ENCODE results near the gene JMJD1C.
"Not testable (repeated sequence)": the region's sequence is repeated elsewhere in the genome, so short reads cannot be mapped to it uniquely, and the experiment has no call there.

The JMJD1C gene

GRCh38 chr10:63410633-63411032 lies 55.1 kb downstream of the JMJD1C start:
- no peak for DNase-seq (ENCODE audit: low read depth, low spot score)

GRCh38 chr10:63409465-63410027 lies 56.2 kb downstream of the JMJD1C start:
- DNase-seq (ENCODE audit: low read depth, low spot score) = no peak

- DNase-seq (ENCODE audit: low read depth, low spot score) = no peak
These were observed 58.6 kb downstream of the JMJD1C start for GRCh38 chr10:63407136-63407662.

GRCh38 chr10:63396133-63396761 lies 69.5 kb downstream of the JMJD1C start:
- no peak for DNase-seq (ENCODE audit: low read depth, low spot score)

GRCh38 chr10:63393050-63393449 lies 72.7 kb downstream of the JMJD1C start:
- no peak for DNase-seq (ENCODE audit: low read depth, low spot score)

GRCh38 chr10:63392224-63392623 lies 73.6 kb downstream of the JMJD1C start:
- no peak for DNase-seq (ENCODE audit: low read depth, low spot score)

GRCh38 chr10:63391812-63392211 lies 74.0 kb downstream of the JMJD1C start:
- no peak for DNase-seq (ENCODE audit: low read depth, low spot score)

- DNase-seq (ENCODE audit: low read depth, low spot score) = no peak
These were observed 75.3 kb downstream of the JMJD1C start for GRCh38 chr10:63390521-63390920.

- no peak for DNase-seq (ENCODE audit: low read depth, low spot score)
These were observed 77.3 kb downstream of the JMJD1C start for GRCh38 chr10:63388421-63389031.

- DNase-seq (ENCODE audit: low read depth, low spot score) = no peak
These were observed 80.5 kb downstream of the JMJD1C start for GRCh38 chr10:63385254-63385653.

GRCh38 chr10:63384675-63385074 lies 81.1 kb downstream of the JMJD1C start:
- DNase-seq (ENCODE audit: low read depth, low spot score) = no peak

GRCh38 chr10:63384001-63384400 lies 81.8 kb downstream of the JMJD1C start:
- DNase-seq (ENCODE audit: low read depth, low spot score) = no peak

- DNase-seq (ENCODE audit: low read depth, low spot score) = no peak
These were observed 82.6 kb downstream of the JMJD1C start for GRCh38 chr10:63383141-63383540.

- DNase-seq (ENCODE audit: low read depth, low spot score) = no peak
These were observed 83.7 kb downstream of the JMJD1C start for GRCh38 chr10:63382066-63382465.

GRCh38 chr10:63377305-63377661 lies 88.5 kb downstream of the JMJD1C start:
- not testable (repeated sequence) for DNase-seq (ENCODE audit: low read depth, low spot score)

- no peak for DNase-seq (ENCODE audit: low read depth, low spot score)
These were observed 89.0 kb downstream of the JMJD1C start for GRCh38 chr10:63376560-63377304.

GRCh38 chr10:63375859-63376258 lies 89.9 kb downstream of the JMJD1C start:
- no peak for DNase-seq (ENCODE audit: low read depth, low spot score)

GRCh38 chr10:63375458-63375857 lies 90.3 kb downstream of the JMJD1C start:
- DNase-seq (ENCODE audit: low read depth, low spot score) = no peak

- DNase-seq (ENCODE audit: low read depth, low spot score) = no peak
These were observed 90.8 kb downstream of the JMJD1C start for GRCh38 chr10:63374991-63375390.

- no peak for DNase-seq (ENCODE audit: low read depth, low spot score)
These were observed 92.6 kb downstream of the JMJD1C start for GRCh38 chr10:63373176-63373575.

- no peak for DNase-seq (ENCODE audit: low read depth, low spot score)
These were observed 96.1 kb downstream of the JMJD1C start for GRCh38 chr10:63369711-63370110.

GRCh38 chr10:63368365-63368764 lies 97.4 kb downstream of the JMJD1C start:
- no peak for DNase-seq (ENCODE audit: low read depth, low spot score)
